Measurements from ENCODE around the gene DCAF17. TPM values are rescaled to one million over a fixed set of nuclear protein-coding genes. Genes with fewer than 3 reads are reported as not detected.

The DCAF17 gene
- total RNA-seq, 4 donors from 2014 or later, result 14.6 to 50.8 (median 23.8) TPM

DNA sequence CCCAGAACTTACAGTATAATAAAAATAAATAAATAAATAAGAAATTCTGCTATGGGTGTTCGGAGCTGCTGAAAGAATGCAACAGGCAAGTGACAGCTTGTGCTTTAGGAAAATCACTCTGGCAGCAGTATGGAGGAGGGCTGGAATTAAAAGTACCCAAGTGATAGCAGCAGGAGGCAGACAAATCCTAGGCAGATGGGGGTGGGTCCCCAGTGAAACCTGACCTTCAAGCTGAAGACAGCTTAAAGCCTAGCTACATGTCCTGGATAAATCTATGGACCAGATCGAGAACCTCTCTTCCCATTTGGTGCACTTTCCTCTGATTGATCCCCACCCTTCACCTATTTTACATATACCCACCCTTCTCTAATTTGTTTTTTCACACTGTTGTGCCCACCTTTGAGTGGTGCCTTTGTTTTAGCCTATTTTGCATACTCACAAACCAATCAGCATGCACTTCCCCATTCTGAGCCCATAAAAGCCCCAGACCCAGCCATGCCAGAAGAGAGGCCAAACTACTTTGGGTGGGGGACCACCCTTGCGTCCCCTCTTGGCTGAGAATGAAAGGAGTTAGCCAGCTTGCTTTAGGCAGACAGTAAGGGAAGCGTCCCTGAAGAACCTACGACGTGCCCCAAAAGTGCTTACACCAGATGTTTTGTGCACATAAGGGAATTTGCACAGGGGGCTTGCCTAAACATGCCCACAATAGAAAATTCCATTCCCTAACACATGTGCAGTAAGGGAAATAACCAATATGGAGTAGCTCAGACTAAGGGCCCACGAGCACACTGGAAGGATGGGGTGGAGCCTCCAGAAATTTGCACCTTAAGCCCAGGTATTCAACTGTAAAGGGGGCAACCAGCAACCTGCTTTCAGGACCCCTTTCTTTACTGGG, 3.3 kb upstream of the DCAF17 start:
- no peak for TF ChIP-seq POLR2A (IDR thresholded peaks at IDR 0.05)
- TF ChIP-seq, protein P1, sequence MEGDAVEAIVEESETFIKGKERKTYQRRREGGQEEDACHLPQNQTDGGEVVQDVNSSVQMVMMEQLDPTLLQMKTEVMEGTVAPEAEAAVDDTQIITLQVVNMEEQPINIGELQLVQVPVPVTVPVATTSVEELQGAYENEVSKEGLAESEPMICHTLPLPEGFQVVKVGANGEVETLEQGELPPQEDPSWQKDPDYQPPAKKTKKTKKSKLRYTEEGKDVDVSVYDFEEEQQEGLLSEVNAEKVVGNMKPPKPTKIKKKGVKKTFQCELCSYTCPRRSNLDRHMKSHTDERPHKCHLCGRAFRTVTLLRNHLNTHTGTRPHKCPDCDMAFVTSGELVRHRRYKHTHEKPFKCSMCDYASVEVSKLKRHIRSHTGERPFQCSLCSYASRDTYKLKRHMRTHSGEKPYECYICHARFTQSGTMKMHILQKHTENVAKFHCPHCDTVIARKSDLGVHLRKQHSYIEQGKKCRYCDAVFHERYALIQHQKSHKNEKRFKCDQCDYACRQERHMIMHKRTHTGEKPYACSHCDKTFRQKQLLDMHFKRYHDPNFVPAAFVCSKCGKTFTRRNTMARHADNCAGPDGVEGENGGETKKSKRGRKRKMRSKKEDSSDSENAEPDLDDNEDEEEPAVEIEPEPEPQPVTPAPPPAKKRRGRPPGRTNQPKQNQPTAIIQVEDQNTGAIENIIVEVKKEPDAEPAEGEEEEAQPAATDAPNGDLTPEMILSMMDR (IDR thresholded peaks at IDR 0.05), result no peak
- H3K4me3 ChIP-seq, result no peak overlapping the region
- H3K27me3 ChIP-seq, result no peaks in the 10 kb centered on the region
- intact Hi-C loops (cut with DNase I; ENCODE audit: low total_unique reads), result loop anchor here (10.0 kb wide), 1 partner anchor 94 kb away; the partner anchor contains the start of gene CYBRD1
- no peak for DNase-seq
- H3K36me3 ChIP-seq, result no peaks in the 10 kb centered on the region
- H3K9me3 ChIP-seq, result no peaks in the 10 kb centered on the region
- no peaks in the 10 kb centered on the region for H3K4me1 ChIP-seq
- H3K27ac ChIP-seq, result no peak overlapping the region

DNA sequence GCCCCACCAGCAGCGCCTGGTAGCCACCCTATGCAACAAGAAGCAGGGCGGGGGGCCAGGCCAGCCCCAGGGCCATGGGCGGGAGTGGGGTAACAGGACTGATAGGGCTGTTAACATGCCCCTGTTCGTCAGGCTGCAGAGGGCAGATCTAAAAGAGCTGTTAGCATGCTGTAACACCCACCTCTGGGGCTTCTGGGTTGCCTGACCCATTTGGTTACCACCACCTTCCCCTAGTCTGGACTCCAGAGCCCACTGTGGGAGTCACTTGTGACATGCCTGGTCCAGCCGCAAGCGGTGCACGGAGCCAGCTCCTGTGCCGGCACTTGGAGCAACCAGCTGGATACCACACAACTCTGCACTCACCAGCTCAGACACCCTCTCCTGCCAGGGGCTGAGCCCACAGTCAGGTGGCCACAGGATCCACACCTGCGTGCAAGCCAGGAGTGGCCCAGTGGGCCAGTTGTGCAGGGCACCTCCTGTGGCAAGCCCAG, 2.3 kb upstream of the DCAF17 start:
- no peak overlapping the region for H3K4me3 ChIP-seq
- intact Hi-C loops (cut with DNase I; ENCODE audit: low total_unique reads), result loop anchor here (10.0 kb wide), 1 partner anchor 93 kb away; the partner anchor contains the start of gene CYBRD1
- no peaks in the 10 kb centered on the region for H3K4me1 ChIP-seq
- no peaks in the 10 kb centered on the region for H3K36me3 ChIP-seq
- no peaks in the 10 kb centered on the region for H3K9me3 ChIP-seq
- no peak for DNase-seq
- no peak overlapping the region for H3K27ac ChIP-seq
- no peaks in the 10 kb centered on the region for H3K27me3 ChIP-seq
- TF ChIP-seq, protein P1 (IDR thresholded peaks at IDR 0.05), result no peak
- TF ChIP-seq POLR2A (IDR thresholded peaks at IDR 0.05), result no peak

DNA sequence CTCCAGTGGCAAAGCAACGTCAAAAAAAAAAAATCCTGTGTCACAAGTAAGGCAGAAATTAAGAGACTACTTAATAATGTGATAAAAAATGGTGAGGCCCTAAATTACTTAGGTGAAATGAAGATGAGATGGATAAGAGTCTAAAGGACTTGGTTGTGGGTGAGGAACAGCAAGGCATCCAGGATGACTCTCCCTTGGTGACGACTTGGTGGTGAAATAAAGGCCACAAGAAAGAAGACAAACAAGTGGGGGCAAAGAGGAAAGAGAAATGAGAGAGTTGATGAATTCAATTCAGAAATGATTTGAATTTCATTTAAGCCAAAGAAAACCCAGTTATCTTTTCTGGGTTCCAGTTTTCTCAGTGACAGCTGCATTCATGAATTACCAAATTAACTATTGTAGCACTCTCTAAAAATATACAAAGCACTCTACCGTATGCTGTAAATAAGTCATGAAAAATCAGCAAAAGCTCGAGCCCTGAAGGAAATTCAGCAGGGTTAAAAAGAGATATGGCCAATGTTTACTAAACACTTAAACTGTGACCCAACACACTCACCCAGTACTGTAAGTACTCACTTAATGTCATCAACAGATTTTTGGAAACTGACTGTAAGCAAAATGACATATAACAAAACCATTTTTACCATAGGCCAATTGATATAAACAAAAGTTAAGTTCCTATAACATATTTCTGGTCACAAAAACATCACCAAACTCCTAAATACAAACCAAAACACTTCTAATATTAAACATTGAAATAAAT, 1.6 kb upstream of the DCAF17 start:
- TF ChIP-seq, protein P1 (IDR thresholded peaks at IDR 0.05), result no peak
- no peak for TF ChIP-seq POLR2A (IDR thresholded peaks at IDR 0.05)
- Histone ChIP-seq H3K27ac (no peak overlapping the region), H3K27me3 (no peaks in the 10 kb centered on the region), H3K36me3 (no peaks in the 10 kb centered on the region), H3K4me1 (no peaks in the 10 kb centered on the region), H3K9me3 (no peaks in the 10 kb centered on the region), H3K4me3 (no peak overlapping the region)
- intact Hi-C loops (cut with DNase I; ENCODE audit: low total_unique reads), result loop anchor here (10.0 kb wide), 1 partner anchor 92 kb away; the partner anchor contains the start of gene CYBRD1
- DNase-seq, result no peak

DNA sequence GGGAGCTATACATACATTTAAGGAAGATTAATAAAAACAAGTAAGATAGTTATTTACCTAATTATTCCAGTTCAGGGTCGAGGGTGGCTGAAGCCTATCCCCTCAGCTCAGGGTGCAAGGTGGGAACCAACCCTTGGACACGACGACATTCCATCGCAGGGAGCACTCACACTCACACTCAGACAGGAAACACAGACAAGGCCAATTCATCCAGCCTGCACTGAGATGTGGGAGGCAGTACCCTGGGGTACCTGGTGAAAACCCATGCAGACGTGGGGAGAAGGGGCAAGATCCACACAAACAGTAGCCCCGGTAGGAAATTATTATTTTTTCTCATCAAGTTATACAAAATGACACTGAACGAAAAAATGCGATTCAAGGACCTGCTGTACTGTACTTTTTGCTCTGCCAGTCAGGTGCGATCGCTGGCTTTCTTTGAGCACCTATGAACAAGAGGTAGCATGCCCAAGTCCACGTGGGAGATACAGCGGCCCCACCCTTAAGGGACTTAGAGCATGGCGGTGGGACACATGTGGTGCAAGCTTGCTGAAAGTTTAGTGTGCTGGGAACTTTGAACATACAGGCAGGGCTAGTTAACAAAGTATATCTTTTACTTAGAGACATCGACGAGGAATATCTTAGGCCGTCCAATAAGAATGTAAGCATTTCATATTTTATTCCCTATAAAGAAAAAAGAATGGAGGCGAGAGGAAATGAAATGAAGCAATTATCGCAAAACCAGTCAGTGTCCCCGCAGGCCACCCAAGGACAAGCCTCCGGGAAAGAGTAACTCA, 860 bp upstream of the DCAF17 start:
- DNase-seq, result no peak
- H3K27ac ChIP-seq, result peak overlapping the region; percentile 88 to 96
- no peaks in the 10 kb centered on the region for H3K9me3 ChIP-seq
- no peaks in the 10 kb centered on the region for H3K36me3 ChIP-seq
- TF ChIP-seq, protein P1 (IDR thresholded peaks at IDR 0.05), result no peak
- no peak for TF ChIP-seq POLR2A (IDR thresholded peaks at IDR 0.05)
- no peaks in the 10 kb centered on the region for H3K27me3 ChIP-seq
- intact Hi-C loops (cut with DNase I; ENCODE audit: low total_unique reads), result loop anchor here (10.0 kb wide), 1 partner anchor 92 kb away; the partner anchor contains the start of gene CYBRD1
- no peaks in the 10 kb centered on the region for H3K4me1 ChIP-seq
- H3K4me3 ChIP-seq, result peak overlapping the region; percentile 48 to 78

Measured in uterus (tissue), 4 donors.